ENCODE results near the gene LSP1.

- no peak for TF ChIP-seq POLR2AphosphoS5 (IDR thresholded peaks at IDR 0.05; ENCODE audit: low read depth, low read length)
- no peak for TF ChIP-seq POLR2A (IDR thresholded peaks at IDR 0.05; ENCODE audit: low read depth, low read length)
Measured at GRCh38 chr11:1807264-1807995, 45.5 kb upstream of the LSP1 start.
